GM23338 (cell line): ENCODE results near the gene LASP1NB.
A peak's percentile ranks its signal among the peaks of the same experiment; 100 is the strongest.

Experiments used
- ATAC-seq: fragments of 200-7000 bp; cut with Tn5 transposase; 3 replicates; pipeline ENCODE4 v1.9.1; 2020
- DNase-seq: peaks from one replicate; pipeline ENCODE4 v3.0.0-alpha.2; 2015; ENCODE audit warnings: low spot score
- H2AFZ ChIP-seq: fragments of 200-600 bp; sonication (generic); 2 replicates; pipeline ENCODE4 v1.8.0; 2016; ENCODE audit warnings: antibody characterized with exemption, mild to moderate bottlenecking, moderate library complexity
- H3F3A ChIP-seq: fragments of 200-600 bp; sonication (generic); replicated peaks from 2 replicates; pipeline ENCODE4 v1.8.0; 2017; ENCODE audit warnings: antibody characterized with exemption, mixed run types, low read depth
- H3K27ac ChIP-seq: fragments of 200-600 bp; sonication (generic); 2 replicates; pipeline ENCODE4 v1.6.1; 2016; ENCODE audit warnings: low read depth
- H3K27me3 ChIP-seq: fragments of 200-600 bp; sonication (generic); 2 replicates; pipeline ENCODE4 v1.8.0; 2016; ENCODE audit warnings: mild to moderate bottlenecking, mixed run types, moderate library complexity; ENCODE audit not compliant: insufficient read depth
- H3K36me3 ChIP-seq: fragments of 200-600 bp; sonication (generic); 2 replicates; pipeline ENCODE4 v1.8.0; 2016; ENCODE audit warnings: mild to moderate bottlenecking; ENCODE audit not compliant: insufficient read depth
- H3K4me1 ChIP-seq: fragments of 200-600 bp; sonication (generic); 2 replicates; pipeline ENCODE4 v1.8.0; 2016; ENCODE audit warnings: mild to moderate bottlenecking, moderate library complexity; ENCODE audit not compliant: insufficient read depth
- H3K4me2 ChIP-seq: fragments of 200-600 bp; sonication (generic); 2 replicates; pipeline ENCODE4 v1.7.1; 2017; ENCODE audit warnings: mixed run types
- H3K4me3 ChIP-seq: fragments of 200-600 bp; sonication (generic); 2 replicates; pipeline ENCODE4 v1.6.1; 2016; ENCODE audit warnings: mixed run types
- H3K79me2 ChIP-seq: fragments of 200-600 bp; sonication (generic); replicated peaks from 2 replicates; pipeline ENCODE4 v1.8.0; 2017; ENCODE audit warnings: mild to moderate bottlenecking; ENCODE audit not compliant: insufficient read depth
- H3K9me2 ChIP-seq: fragments of 200-600 bp; sonication (generic); 2 replicates; pipeline ENCODE4 v1.8.0; 2017; ENCODE audit not compliant: insufficient read depth
- H4K20me1 ChIP-seq: fragments of 200-600 bp; sonication (generic); replicated peaks from 2 replicates; pipeline ENCODE4 v1.8.0; 2017; ENCODE audit warnings: mild to moderate bottlenecking; ENCODE audit not compliant: insufficient read depth
- H3K27ac Mint-ChIP-seq: 2 replicates; pipeline ENCODE4 v1.8.0; 2020; ENCODE audit warnings: inconsistent platforms, mild to moderate bottlenecking, moderate library complexity, mixed read lengths
- H3K27me3 Mint-ChIP-seq: 3 replicates; pipeline ENCODE4 v1.8.0; 2022; ENCODE audit warnings: low read depth, mild to moderate bottlenecking, moderate library complexity, mixed read lengths, inconsistent platforms; ENCODE audit not compliant: insufficient read depth, poor library complexity
- H3K36me3 Mint-ChIP-seq: 3 replicates; pipeline ENCODE4 v1.8.0; 2021; ENCODE audit warnings: low read depth, mild to moderate bottlenecking, inconsistent platforms, moderate library complexity, mixed read lengths
- H3K4me1 Mint-ChIP-seq: 3 replicates; pipeline ENCODE4 v1.8.0; 2020; ENCODE audit warnings: mild to moderate bottlenecking, inconsistent platforms, mixed read lengths
- H3K4me3 Mint-ChIP-seq: 3 replicates; pipeline ENCODE4 v1.8.0; 2021; ENCODE audit warnings: moderate library complexity, mild to moderate bottlenecking, inconsistent platforms, mixed read lengths
- H3K9me3 Mint-ChIP-seq: 3 replicates; pipeline ENCODE4 v1.8.0; 2020; ENCODE audit warnings: moderate library complexity, mild to moderate bottlenecking, inconsistent platforms, mixed read lengths
- CREB1 ChIP-seq: fragments of 250-450 bp; sonication (Bioruptor Pico); IDR thresholded peaks from 2 replicates; pipeline ENCODE4 v1.5.0; 2020; ENCODE audit warnings: low read depth, mild to moderate bottlenecking, moderate library complexity
- ZNF331 ChIP-seq: fragments of 250-450 bp; sonication (Bioruptor Pico); IDR thresholded peaks from 2 replicates; pipeline ENCODE4 v1.5.0; 2020; ENCODE audit warnings: low read depth, mild to moderate bottlenecking, moderate library complexity
- TF ChIP-seq, protein P1 (sequence below): fragments of 250-450 bp; sonication (Bioruptor Pico); IDR thresholded peaks from 2 replicates; pipeline ENCODE4 v1.5.0; 2020; ENCODE audit warnings: mild to moderate bottlenecking, moderate library complexity
- TF ChIP-seq, protein P2 (sequence below): IDR thresholded peaks from 2 replicates; pipeline ENCODE4 v1.6.1; 2016; ENCODE audit warnings: antibody characterized with exemption
- TF ChIP-seq, protein P3 (sequence below), 2 experiments: fragments of 200-600 bp in 1 of 2; sonication (generic) in 1 of 2; conservative IDR thresholded peaks; 2 replicates each; pipeline versions ENCODE4 v1.5.1 to v1.6.1; 2016 to 2017; ENCODE audit warnings: antibody characterized with exemption in 2 of 2, low read depth in 2 of 2, mild to moderate bottlenecking in 2 of 2, moderate library complexity in 1 of 2

LASP1NB gene

DNA sequence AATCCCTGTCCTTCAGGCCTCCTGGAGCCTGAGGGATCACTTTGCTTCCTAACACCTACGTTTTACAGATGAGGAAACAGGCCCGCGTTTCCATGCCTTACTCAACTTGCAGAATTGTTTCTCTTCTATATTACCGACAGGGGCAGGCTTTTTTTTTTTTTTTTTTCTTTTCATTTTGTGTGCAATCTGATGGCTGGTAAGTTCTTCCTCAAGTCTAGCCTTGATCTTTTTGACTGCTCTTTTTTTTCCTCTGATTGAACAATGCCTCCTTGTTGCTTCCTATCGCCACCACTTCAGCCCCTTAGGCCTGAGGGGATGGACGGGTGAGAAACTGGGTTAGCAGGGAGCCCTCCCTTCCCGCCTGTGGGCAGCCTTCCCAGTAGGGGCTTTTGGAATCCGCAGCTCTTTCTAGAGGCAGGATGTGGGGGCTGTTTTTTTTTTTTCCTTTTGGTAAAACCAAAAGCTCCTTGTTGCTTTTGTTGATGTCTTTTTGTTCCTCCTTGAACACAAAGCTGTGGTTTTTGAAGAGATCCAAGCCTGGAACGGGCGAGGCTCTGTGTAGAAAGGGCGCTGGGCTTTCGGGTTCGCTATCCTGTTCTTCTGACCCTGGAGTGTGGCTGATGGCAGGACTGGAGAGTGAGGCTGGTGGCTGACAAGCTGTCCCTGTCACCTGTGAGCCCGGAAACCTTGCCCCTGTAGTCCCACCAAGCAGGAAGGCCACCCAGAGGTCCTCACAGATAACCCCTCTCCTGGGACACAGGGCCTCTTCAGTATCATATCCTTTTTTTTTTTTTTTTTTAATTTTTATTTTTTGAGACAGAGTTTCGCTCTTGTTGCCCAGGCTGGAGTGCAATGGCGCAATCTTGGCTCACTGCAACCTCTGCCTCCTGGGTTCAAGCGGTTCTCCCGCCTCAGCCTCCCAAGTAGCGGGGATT is 41.6 kb upstream of the LASP1NB start (continued):
- TF ChIP-seq, protein P1, sequence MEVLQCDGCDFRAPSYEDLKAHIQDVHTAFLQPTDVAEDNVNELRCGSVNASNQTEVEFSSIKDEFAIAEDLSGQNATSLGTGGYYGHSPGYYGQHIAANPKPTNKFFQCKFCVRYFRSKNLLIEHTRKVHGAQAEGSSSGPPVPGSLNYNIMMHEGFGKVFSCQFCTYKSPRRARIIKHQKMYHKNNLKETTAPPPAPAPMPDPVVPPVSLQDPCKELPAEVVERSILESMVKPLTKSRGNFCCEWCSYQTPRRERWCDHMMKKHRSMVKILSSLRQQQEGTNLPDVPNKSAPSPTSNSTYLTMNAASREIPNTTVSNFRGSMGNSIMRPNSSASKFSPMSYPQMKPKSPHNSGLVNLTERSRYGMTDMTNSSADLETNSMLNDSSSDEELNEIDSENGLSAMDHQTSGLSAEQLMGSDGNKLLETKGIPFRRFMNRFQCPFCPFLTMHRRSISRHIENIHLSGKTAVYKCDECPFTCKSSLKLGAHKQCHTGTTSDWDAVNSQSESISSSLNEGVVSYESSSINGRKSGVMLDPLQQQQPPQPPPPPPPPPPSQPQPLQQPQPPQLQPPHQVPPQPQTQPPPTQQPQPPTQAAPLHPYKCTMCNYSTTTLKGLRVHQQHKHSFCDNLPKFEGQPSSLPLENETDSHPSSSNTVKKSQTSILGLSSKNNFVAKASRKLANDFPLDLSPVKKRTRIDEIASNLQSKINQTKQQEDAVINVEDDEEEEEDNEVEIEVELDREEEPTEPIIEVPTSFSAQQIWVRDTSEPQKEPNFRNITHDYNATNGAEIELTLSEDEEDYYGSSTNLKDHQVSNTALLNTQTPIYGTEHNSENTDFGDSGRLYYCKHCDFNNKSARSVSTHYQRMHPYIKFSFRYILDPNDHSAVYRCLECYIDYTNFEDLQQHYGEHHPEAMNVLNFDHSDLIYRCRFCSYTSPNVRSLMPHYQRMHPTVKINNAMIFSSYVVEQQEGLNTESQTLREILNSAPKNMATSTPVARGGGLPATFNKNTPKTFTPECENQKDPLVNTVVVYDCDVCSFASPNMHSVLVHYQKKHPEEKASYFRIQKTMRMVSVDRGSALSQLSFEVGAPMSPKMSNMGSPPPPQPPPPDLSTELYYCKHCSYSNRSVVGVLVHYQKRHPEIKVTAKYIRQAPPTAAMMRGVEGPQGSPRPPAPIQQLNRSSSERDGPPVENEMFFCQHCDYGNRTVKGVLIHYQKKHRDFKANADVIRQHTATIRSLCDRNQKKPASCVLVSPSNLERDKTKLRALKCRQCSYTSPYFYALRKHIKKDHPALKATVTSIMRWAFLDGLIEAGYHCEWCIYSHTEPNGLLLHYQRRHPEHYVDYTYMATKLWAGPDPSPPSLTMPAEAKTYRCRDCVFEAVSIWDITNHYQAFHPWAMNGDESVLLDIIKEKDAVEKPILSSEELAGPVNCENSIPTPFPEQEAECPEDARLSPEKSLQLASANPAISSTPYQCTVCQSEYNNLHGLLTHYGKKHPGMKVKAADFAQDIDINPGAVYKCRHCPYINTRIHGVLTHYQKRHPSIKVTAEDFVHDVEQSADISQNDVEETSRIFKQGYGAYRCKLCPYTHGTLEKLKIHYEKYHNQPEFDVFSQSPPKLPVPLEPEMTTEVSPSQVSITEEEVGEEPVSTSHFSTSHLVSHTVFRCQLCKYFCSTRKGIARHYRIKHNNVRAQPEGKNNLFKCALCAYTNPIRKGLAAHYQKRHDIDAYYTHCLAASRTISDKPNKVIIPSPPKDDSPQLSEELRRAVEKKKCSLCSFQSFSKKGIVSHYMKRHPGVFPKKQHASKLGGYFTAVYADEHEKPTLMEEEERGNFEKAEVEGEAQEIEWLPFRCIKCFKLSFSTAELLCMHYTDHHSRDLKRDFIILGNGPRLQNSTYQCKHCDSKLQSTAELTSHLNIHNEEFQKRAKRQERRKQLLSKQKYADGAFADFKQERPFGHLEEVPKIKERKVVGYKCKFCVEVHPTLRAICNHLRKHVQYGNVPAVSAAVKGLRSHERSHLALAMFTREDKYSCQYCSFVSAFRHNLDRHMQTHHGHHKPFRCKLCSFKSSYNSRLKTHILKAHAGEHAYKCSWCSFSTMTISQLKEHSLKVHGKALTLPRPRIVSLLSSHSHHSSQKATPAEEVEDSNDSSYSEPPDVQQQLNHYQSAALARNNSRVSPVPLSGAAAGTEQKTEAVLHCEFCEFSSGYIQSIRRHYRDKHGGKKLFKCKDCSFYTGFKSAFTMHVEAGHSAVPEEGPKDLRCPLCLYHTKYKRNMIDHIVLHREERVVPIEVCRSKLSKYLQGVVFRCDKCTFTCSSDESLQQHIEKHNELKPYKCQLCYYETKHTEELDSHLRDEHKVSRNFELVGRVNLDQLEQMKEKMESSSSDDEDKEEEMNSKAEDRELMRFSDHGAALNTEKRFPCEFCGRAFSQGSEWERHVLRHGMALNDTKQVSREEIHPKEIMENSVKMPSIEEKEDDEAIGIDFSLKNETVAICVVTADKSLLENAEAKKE (CRISPR knock-in tag), result no peak
- TF ChIP-seq, protein P2, sequence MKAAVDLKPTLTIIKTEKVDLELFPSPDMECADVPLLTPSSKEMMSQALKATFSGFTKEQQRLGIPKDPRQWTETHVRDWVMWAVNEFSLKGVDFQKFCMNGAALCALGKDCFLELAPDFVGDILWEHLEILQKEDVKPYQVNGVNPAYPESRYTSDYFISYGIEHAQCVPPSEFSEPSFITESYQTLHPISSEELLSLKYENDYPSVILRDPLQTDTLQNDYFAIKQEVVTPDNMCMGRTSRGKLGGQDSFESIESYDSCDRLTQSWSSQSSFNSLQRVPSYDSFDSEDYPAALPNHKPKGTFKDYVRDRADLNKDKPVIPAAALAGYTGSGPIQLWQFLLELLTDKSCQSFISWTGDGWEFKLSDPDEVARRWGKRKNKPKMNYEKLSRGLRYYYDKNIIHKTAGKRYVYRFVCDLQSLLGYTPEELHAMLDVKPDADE, result no peak

DNA sequence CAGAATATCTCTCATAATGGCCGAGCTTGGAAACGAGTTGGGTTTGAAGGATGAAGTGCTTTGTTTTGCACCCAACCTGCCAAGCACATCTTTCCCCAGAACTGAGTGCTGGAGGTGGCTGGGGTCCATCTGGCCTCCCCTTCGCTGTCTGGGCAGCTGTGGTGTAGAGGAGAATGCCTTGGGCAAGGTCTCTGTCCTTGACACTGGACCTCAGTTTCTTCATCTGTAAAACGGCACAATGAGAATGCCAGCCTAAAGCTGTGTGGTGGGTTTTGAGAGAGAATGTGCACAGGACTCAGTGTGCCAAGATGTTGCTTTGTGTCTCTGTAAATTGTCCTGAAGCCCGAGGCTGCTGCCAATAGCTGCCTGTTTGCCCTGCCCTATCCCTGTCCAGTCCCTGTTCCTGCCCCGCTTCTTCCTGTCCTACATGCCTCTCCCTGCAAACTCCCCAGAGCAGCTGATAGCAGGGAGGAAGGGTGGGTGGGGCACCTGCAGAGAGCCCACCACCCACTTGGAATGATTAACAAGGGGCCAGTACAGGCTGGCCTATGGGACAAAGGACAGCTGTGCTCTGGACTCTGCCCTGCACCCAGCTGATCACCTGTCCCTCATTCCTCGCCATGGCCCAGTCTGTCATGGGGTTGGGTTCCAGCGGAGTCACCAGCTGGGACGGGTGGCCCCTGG is 40.2 kb upstream of the LASP1NB start:
- Histone ChIP-seq H3K4me1 (peaks cover 64% of the 10 kb centered on the region), H3K79me2 (peaks cover 92% of the 10 kb centered on the region), H3K27me3 (no peaks in the 10 kb centered on the region), H3K9me2 (no peaks in the 10 kb centered on the region), H3K36me3 (peaks cover 4% of the 10 kb centered on the region; the same call in 1 of the 2 replicates), H2AFZ (no peak overlapping the region), H3F3A (0 out of 2 replicates have a peak, but pooled peaks cover 3% of the 10 kb centered on the region), H3K27ac (peak overlapping the region; percentile 50; the same call in 1 of the 2 replicates), H3K4me2 (peak overlapping the region; percentile 73), H4K20me1 (peaks cover 14% of the 10 kb centered on the region; the same call in 1 of the 2 replicates), H3K4me3 (peak overlapping the region; percentile 13; the same call in 1 of the 2 replicates)
- Mint-ChIP-seq H3K4me1 (peaks cover 69% of the 10 kb centered on the region), H3K4me3 (no peak overlapping the region; the same call in 2 of the 3 replicates), H3K27ac (peak overlapping the region; percentile 6; the same call in 1 of the 2 replicates), H3K27me3 (peaks cover 20% of the 10 kb centered on the region), H3K36me3 (peaks cover 43% of the 10 kb centered on the region), H3K9me3 (no peaks in the 10 kb centered on the region)
- DNase-seq, result no peak
- no peak for ATAC-seq
- TF ChIP-seq, protein P3, sequence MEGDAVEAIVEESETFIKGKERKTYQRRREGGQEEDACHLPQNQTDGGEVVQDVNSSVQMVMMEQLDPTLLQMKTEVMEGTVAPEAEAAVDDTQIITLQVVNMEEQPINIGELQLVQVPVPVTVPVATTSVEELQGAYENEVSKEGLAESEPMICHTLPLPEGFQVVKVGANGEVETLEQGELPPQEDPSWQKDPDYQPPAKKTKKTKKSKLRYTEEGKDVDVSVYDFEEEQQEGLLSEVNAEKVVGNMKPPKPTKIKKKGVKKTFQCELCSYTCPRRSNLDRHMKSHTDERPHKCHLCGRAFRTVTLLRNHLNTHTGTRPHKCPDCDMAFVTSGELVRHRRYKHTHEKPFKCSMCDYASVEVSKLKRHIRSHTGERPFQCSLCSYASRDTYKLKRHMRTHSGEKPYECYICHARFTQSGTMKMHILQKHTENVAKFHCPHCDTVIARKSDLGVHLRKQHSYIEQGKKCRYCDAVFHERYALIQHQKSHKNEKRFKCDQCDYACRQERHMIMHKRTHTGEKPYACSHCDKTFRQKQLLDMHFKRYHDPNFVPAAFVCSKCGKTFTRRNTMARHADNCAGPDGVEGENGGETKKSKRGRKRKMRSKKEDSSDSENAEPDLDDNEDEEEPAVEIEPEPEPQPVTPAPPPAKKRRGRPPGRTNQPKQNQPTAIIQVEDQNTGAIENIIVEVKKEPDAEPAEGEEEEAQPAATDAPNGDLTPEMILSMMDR (conservative IDR thresholded peaks at IDR 0.05; ENCODE audit: low read depth in 2 of 2), result no peak
- TF ChIP-seq ZNF331 (CRISPR knock-in tag) (no peak), CREB1 (CRISPR knock-in tag) (no peak)
